ENCODE results near the gene EXOC1.

Gene EXOC1

GRCh38 chr4:55859711-55860110, 6.3 kb downstream of the EXOC1 start:
- no peak for DNase-seq

- no peak for DNase-seq
Observed at GRCh38 chr4:55864577-55865223, 11.3 kb downstream of the EXOC1 start.

- DNase-seq: no peak
Observed at GRCh38 chr4:55865228-55865806, 11.9 kb downstream of the EXOC1 start.

GRCh38 chr4:55866290-55866907, 13.0 kb downstream of the EXOC1 start:
- DNase-seq: peak; percentile 57

- peak; percentile 58 for DNase-seq
Observed at GRCh38 chr4:55866973-55867574, 13.6 kb downstream of the EXOC1 start.

- no peak for DNase-seq
Observed at GRCh38 chr4:55868581-55869090, 15.2 kb downstream of the EXOC1 start.

- DNase-seq: no peak
Observed at GRCh38 chr4:55871299-55871800, 17.9 kb downstream of the EXOC1 start.

- DNase-seq: no peak
Observed at GRCh38 chr4:55874831-55875230, 21.4 kb downstream of the EXOC1 start.

- DNase-seq: no peak
Observed at GRCh38 chr4:55876387-55876786, 22.9 kb downstream of the EXOC1 start.

- DNase-seq: no peak
Observed at GRCh38 chr4:55879224-55879623, 25.8 kb downstream of the EXOC1 start.

GRCh38 chr4:55880652-55881280, 27.3 kb downstream of the EXOC1 start:
- no peak for DNase-seq

GRCh38 chr4:55884093-55884850, 30.8 kb downstream of the EXOC1 start:
- DNase-seq: no peak

- no peak for DNase-seq
Observed at GRCh38 chr4:55884851-55885219, 31.4 kb downstream of the EXOC1 start.

GRCh38 chr4:55887594-55887993, 34.1 kb downstream of the EXOC1 start:
- DNase-seq: no peak

- no peak for DNase-seq
Observed at GRCh38 chr4:55892156-55892555, 38.7 kb downstream of the EXOC1 start.

GRCh38 chr4:55896622-55897021, 43.2 kb downstream of the EXOC1 start:
- no peak for DNase-seq

GRCh38 chr4:55902677-55903076, 49.2 kb downstream of the EXOC1 start:
- no peak for DNase-seq

- no peak for DNase-seq
Observed at GRCh38 chr4:55903577-55903976, 50.1 kb downstream of the EXOC1 start.

- DNase-seq: no peak
Observed at GRCh38 chr4:55904576-55904975, 51.1 kb downstream of the EXOC1 start.

- no peak for DNase-seq
Observed at GRCh38 chr4:55906323-55906722, 52.9 kb downstream of the EXOC1 start.

GRCh38 chr4:55906989-55907388, 53.5 kb downstream of the EXOC1 start:
- peak; percentile 8 for DNase-seq

- no peak for DNase-seq
Observed at GRCh38 chr4:55907469-55907868, 54.0 kb downstream of the EXOC1 start.

GRCh38 chr4:55910140-55910539, 56.7 kb downstream of the EXOC1 start:
- no peak for DNase-seq

Data from activated CD4-positive, alpha-beta T cell treated with anti-CD3 and anti-CD28 coated beads, Interleukin-2, Interleukin-6, amounts not matched to agents 100 ng/mL and 50 ng/mL, durations not matched to agents 16 hours and 8 hours (primary cell).